Bronchial epithelial cell (primary cell): ENCODE data around the gene SARDH. TPM values are rescaled to one million over a fixed set of nuclear protein-coding genes. Genes with fewer than 3 reads are reported as not detected.

Source experiments
- DNase-seq: peaks from one replicate; pipeline ENCODE4 v3.0.0-alpha.2; 2010; ENCODE audit warnings: low read depth
- FAIRE-seq: peaks from 2 replicates; lab custom pipeline; 2011; peaks lifted over from hg19 to GRCh38; lab: Jason Lieb, UNC
- H3K27me3 ChIP-seq: 2 replicates; pipeline ENCODE4 v1.5.1; 2011; ENCODE audit warnings: low read length; ENCODE audit not compliant: control insufficient read depth, insufficient read depth
- H3K36me3 ChIP-seq: 2 replicates; pipeline ENCODE4 v1.5.1; 2011; ENCODE audit warnings: low read length; ENCODE audit not compliant: control insufficient read depth, insufficient read depth
- H3K4me3 ChIP-seq: 2 replicates; pipeline ENCODE4 v1.5.1; 2011; ENCODE audit warnings: mild to moderate bottlenecking, low read depth, low read length, control low read depth
- CTCF ChIP-seq: IDR thresholded peaks from 2 replicates; pipeline ENCODE4 v1.5.1; 2011; ENCODE audit warnings: mild to moderate bottlenecking, moderate library complexity, low read length, control low read depth, inconsistent platforms; ENCODE audit not compliant: insufficient read depth, severe bottlenecking
- total RNA-seq: library from RNA; depleted of rRNA; stranded (reverse); fragments of >200 nt; gene quantifications from 2 replicates; pipeline ENCODE4 v1.2.1, GENCODE V29; 2014

SARDH gene
- total RNA-seq, 1 donor from 2014 or later = under 0.01 TPM

DNA sequence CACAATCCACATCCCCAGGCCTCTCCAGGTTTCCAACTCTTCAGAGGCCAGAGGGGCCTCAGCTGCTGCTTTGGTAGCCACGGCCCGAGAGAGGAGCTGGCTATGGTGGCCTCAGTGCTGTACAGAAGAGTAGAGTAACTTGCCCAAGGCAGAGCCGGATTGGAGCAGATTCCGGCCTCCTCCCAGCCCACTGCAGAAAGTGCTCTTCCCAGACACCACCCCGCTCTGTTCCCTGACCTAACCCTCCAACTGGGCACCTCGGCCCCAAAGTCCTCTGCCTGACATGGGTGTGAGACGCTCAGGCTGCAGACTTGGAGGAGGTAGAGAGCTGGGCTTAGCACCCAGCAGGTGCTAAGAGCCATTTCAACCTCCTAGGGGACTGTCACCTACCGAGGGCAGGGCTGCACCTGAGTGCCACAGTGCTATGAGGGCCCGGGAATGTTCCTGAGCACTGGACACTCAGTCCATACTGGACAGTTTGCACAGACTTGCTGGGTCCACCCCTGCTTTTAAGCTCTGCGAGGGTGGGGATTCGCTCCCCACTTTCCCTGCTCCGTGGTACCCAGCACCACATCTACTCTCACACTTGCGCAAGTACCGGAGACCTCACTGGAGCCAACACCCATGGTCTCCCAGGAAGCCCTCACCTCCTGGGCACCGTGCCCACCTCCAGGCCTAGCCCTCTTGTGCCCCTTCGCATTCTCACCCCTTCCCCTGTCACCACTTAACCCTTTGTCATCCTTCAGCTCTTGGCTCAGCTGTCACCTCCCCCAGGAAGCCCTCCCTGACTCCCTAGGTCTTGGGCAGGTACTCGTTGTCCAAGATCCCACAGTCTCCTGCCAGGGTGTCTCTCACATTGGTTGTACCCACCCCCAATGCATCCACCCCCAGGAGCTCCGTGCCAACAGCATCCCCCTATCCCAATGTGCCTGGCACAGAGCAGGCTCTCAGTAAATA lies 52.2 kb downstream of the SARDH start:
- no peak for TF ChIP-seq CTCF
- H3K36me3 ChIP-seq = no peaks in the 10 kb centered on the region
- FAIRE-seq = peak; percentile 60
- DNase-seq = no peak
- no peak overlapping the region for H3K4me3 ChIP-seq
- no peaks in the 10 kb centered on the region for H3K27me3 ChIP-seq

DNA sequence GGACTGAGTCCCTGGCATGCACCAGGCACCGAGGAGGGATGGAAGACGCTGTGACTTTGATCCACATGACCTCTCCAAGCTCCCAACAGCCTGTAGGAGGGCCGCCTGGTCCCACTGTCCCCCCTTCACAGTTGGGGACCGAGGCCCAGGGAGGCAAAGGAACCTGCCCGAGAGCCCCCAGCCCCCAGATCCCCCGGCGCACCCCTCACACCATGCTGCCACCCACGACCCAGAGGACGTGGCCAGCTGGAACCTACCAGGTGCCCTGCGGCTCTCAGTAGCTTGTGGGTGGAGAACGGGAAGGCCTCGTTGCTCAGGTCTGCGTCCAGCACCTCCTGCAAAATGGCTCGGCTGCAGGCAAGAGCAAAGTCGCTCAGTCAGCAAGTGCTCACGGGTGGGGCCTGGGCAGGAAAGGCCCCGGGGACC lies 53.2 kb downstream of the SARDH start:
- no peak for DNase-seq
- H3K4me3 ChIP-seq = no peak overlapping the region
- H3K36me3 ChIP-seq = no peaks in the 10 kb centered on the region
- FAIRE-seq = no peak
- H3K27me3 ChIP-seq = no peaks in the 10 kb centered on the region
- no peak for TF ChIP-seq CTCF

DNA sequence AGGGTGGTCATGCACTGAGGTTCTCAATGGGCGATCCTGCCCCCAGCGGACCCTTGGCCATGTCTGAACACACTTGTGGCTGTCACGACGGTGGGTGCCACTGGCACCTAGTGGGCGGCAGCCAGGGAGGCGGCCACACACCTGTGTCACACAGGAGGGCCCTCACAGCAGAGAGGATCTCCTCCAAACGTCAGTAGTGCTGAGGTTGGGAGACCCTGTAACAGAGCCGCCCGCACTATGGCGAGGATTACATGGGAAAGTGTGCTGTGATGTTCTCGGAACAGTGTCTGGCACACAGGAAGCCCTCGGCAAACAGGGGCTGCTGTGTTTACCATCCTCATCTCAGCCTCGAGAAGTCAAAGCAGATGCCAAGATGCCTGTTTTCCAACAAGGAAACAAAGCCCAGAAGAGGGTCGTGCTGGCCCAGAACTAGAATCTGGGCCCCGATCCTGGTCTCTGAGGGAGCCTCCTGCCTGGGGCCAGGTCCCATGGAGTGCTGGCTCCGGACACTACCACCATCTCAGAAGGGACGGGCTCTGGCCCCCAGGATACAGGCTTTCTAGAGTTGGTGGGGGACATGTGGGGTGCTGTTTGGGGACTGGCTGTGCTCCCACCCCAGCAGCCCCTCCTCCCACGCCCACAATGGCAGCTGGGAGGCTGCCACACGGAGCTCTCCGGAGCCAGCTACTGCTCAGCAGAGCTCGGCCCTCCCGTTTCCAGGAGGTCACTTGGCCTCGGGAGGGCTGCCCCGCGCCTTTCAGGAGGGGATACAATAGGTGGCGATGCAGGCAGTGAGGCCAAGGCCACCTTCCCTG lies 53.8 kb downstream of the SARDH start:
- no peak for DNase-seq
- FAIRE-seq = no peak
- Histone ChIP-seq H3K4me3 (no peak overlapping the region), H3K27me3 (no peaks in the 10 kb centered on the region), H3K36me3 (no peaks in the 10 kb centered on the region)
- no peak for TF ChIP-seq CTCF

DNA sequence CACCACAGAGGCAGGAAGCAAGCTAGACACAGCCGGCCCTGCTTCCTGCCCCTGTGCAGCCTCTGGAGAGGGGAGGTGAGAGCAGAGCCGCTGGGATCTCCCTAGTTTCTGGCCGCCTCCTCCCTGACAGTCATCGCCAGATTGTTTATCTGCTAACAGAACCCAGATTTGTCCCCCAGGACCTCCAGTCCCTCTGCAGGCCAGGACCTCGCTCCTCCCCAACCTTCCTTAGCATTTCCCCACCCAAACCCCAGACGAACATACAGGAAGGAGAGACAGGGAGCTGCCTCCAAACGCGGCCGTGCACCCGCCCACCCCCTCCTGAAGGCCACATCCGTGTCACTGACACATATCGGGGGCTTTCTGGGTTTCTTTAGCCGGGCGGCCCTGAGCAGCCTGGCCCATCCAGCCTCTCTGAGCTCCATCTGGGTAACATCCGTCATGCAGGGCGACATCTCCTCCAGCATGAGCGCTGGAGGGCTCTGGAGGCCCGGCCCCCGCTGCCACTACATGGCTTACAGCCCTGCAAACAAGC lies 54.5 kb downstream of the SARDH start:
- FAIRE-seq (no peak), DNase-seq (no peak)
- Histone ChIP-seq H3K4me3 (no peak overlapping the region), H3K27me3 (no peaks in the 10 kb centered on the region), H3K36me3 (no peaks in the 10 kb centered on the region)
- TF ChIP-seq CTCF = no peak

DNA sequence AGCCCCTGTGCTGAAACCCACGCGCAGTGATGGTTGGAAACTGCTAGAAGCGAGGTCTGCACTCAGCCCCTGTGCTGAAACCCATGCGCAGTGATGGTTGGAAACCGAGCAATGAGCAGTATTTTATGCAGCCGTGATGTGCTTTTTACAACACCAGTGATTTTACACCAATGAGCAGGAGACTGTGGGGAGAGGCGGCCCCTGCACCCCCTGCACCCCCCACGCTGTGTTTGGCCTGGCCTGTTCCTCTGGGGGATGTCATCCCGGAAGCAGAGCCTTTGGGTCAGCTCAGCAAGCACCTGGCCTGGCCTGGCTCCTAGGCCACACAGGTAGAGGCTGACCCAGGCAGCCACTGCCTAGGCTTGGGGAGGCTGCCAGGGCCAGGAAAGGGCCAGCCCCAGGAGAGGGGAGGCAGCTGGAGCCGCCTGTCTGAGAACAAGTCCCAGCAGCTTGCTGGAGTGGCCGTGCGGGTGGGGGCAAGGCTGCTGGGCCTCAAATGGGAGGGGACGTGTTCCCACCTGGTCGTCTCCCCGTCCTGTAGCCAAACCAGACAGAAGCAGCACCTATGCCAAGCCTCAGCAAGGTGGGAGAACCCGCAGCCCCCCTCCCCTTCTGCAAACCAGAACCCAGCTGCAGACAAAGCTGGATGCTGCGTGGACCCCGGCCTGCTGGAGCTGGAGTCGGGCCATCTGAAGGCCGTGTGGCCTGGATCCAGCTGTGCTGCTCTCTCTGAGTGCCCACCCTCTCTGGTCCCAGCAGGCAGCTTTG lies 55.1 kb downstream of the SARDH start:
- no peak for FAIRE-seq
- Histone ChIP-seq H3K4me3 (no peak overlapping the region), H3K36me3 (no peaks in the 10 kb centered on the region), H3K27me3 (no peaks in the 10 kb centered on the region)
- no peak for TF ChIP-seq CTCF
- DNase-seq = no peak
